ENCODE data around the gene TRPV3.
"Not testable (repeated sequence)": the region's sequence is repeated elsewhere in the genome, so short reads cannot be mapped to it uniquely, and the experiment has no call there.

TRPV3 gene

GRCh38 chr17:3475812-3476610 is 81.6 kb downstream of the TRPV3 start, which contains the start of gene ASPA:
ASPA (plus strand) TSS chr17:3475997; CDS start chr17:3476160, 163 bp downstream.
- DNase-seq (ENCODE audit: low read depth in 2 of 3, low spot score in 2 of 3), result no peak

GRCh38 chr17:3475251-3475685 is 82.3 kb downstream of the TRPV3 start:
- no peak for DNase-seq (ENCODE audit: low read depth in 2 of 3, low spot score in 2 of 3)

- DNase-seq (ENCODE audit: low read depth in 2 of 3, low spot score in 2 of 3), result no peak
Measured at GRCh38 chr17:3474212-3474611, 83.4 kb downstream of the TRPV3 start.

- no peak for DNase-seq (ENCODE audit: low read depth in 2 of 3, low spot score in 2 of 3)
Measured at GRCh38 chr17:3472137-3472536, 85.5 kb downstream of the TRPV3 start.

GRCh38 chr17:3471599-3471998 is 86.0 kb downstream of the TRPV3 start, which contains the start of gene SPATA22:
SPATA22 (minus strand) TSS chr17:3471819; CDS start chr17:3469325, 2,494 bp downstream.
- DNase-seq (ENCODE audit: low read depth in 2 of 3, low spot score in 2 of 3), result no peak

- DNase-seq (ENCODE audit: low read depth in 2 of 3, low spot score in 2 of 3), result no peak
Measured at GRCh38 chr17:3469529-3469928, 88.1 kb downstream of the TRPV3 start.

GRCh38 chr17:3466355-3466754 is 91.3 kb downstream of the TRPV3 start:
- DNase-seq (ENCODE audit: low read depth in 2 of 3, low spot score in 2 of 3), result not testable (repeated sequence)

All from activated CD8-positive, alpha-beta memory T cell treated with anti-CD3 and anti-CD28 coated beads for 48 hours (primary cell).